Neutrophil (primary cell): ENCODE results near the gene MPP1.

Experiments
- H3K27ac ChIP-seq: fragments of 200-600 bp; sonication (generic); 2 replicates; pipeline ENCODE4 v1.5.1; 2016; ENCODE audit warnings: mild to moderate bottlenecking, moderate library complexity
- H3K27me3 ChIP-seq: fragments of 200-600 bp; sonication (generic); 2 replicates; pipeline ENCODE4 v1.6.0; 2016; ENCODE audit warnings: mild to moderate bottlenecking
- H3K36me3 ChIP-seq: fragments of 200-600 bp; sonication (generic); 2 replicates; pipeline ENCODE4 v1.5.1; 2017
- H3K4me1 ChIP-seq, 2 experiments: fragments of 200-600 bp in 1 of 2; sonication (generic) in 1 of 2; 1 replicate in 1 of 2; 2 replicates in 1 of 2; pipeline versions ENCODE4 v1.5.1 to v1.6.1; 2013 to 2016; ENCODE audit warnings: low read depth in 1 of 2, low read length in 1 of 2, mild to moderate bottlenecking in 1 of 2, moderate library complexity in 1 of 2; ENCODE audit not compliant: control insufficient read depth in 1 of 2, insufficient read depth in 1 of 2
- H3K4me3 ChIP-seq, 2 experiments: fragments of 200-600 bp in 1 of 2; sonication (generic) in 1 of 2; 1 replicate in 1 of 2; 2 replicates in 1 of 2; pipeline ENCODE4 v1.5.1; 2013 to 2016; ENCODE audit warnings: low read depth in 1 of 2, low read length in 1 of 2, mild to moderate bottlenecking in 1 of 2, moderate library complexity in 1 of 2
- H3K9me3 ChIP-seq: fragments of 200-600 bp; sonication (generic); 2 replicates; pipeline ENCODE4 v1.5.1; 2016
- CTCF ChIP-seq: fragments of 200-600 bp; sonication (generic); IDR thresholded peaks from 2 replicates; pipeline ENCODE4 v1.5.1; 2016; ENCODE audit warnings: antibody characterized with exemption

The MPP1 gene

GRCh38 chrX:154785716-154786115 is 19.6 kb downstream of the MPP1 start:
- no peak overlapping the region for H3K4me3 ChIP-seq
- H3K9me3 ChIP-seq = no peaks in the 10 kb centered on the region
- peaks cover 34% of the 10 kb centered on the region for H3K36me3 ChIP-seq
- peak overlapping the region; percentile 80 for H3K27ac ChIP-seq
- no peak for TF ChIP-seq CTCF
- no peaks in the 10 kb centered on the region for H3K27me3 ChIP-seq
- peaks cover 28 to 30% of the 10 kb centered on the region in 2 experiments for H3K4me1 ChIP-seq

- H3K9me3 ChIP-seq = no peaks in the 10 kb centered on the region
- peak overlapping the region; percentile 80 for H3K27ac ChIP-seq
- peaks cover 28 to 30% of the 10 kb centered on the region in 2 experiments for H3K4me1 ChIP-seq
- H3K4me3 ChIP-seq = peak overlapping the region; percentile 14 to 23
- peaks cover 42% of the 10 kb centered on the region for H3K36me3 ChIP-seq
- TF ChIP-seq CTCF = no peak
- H3K27me3 ChIP-seq = no peaks in the 10 kb centered on the region
These were observed 20.9 kb downstream of the MPP1 start for GRCh38 chrX:154784149-154784995.

- Histone ChIP-seq H3K9me3 (no peaks in the 10 kb centered on the region), H3K4me3 (no peak overlapping the region), H3K27me3 (no peaks in the 10 kb centered on the region), H3K4me1 (peaks cover 26% of the 10 kb centered on the region in 2 experiments), H3K27ac (no peak overlapping the region), H3K36me3 (peaks cover 67% of the 10 kb centered on the region)
- TF ChIP-seq CTCF = no peak
These were observed 24.3 kb downstream of the MPP1 start for GRCh38 chrX:154780968-154781367.

GRCh38 chrX:154779261-154779660 is 26.0 kb downstream of the MPP1 start:
- Histone ChIP-seq H3K27me3 (no peaks in the 10 kb centered on the region), H3K4me3 (no peak overlapping the region), H3K9me3 (no peaks in the 10 kb centered on the region), H3K27ac (no peak overlapping the region), H3K36me3 (peaks cover 84% of the 10 kb centered on the region), H3K4me1 (peaks cover 9% of the 10 kb centered on the region in 2 experiments)
- no peak for TF ChIP-seq CTCF

- Histone ChIP-seq H3K27me3 (no peaks in the 10 kb centered on the region), H3K27ac (peak overlapping the region; percentile 10), H3K36me3 (peaks cover 77% of the 10 kb centered on the region), H3K4me1 (no peaks in the 10 kb centered on the region), H3K4me3 (no peak overlapping the region), H3K9me3 (no peaks in the 10 kb centered on the region)
- no peak for TF ChIP-seq CTCF
These were observed 28.5 kb downstream of the MPP1 start for GRCh38 chrX:154776753-154777152.
